HepG2 (cell line): ENCODE data around the gene AANAT. TPM values are rescaled to one million over a fixed set of nuclear protein-coding genes. Genes with fewer than 3 reads are reported as not detected.
A peak's percentile ranks its signal among the peaks of the same experiment; 100 is the strongest.

Source experiments
- CBX2 ChIP-seq, 2 experiments: fragments of 200-600 bp in 1 of 2; sonication (generic); formaldehyde crosslinking in 1 of 2; IDR thresholded peaks; 2 replicates each; pipeline versions ENCODE4 v1.7.0 to v1.8.1; 2018 to 2022; ENCODE audit warnings: low read depth in 2 of 2, low read length in 1 of 2, mild to moderate bottlenecking in 1 of 2, missing genetic modification reagents in 1 of 2
- ERF ChIP-seq: IDR thresholded peaks from 2 replicates; pipeline ENCODE4 v1.6.1; 2018; ENCODE audit warnings: missing biosample characterization, missing genetic modification reagents
- HOXD1 ChIP-seq: sonication (generic); formaldehyde crosslinking; IDR thresholded peaks from 2 replicates; pipeline ENCODE4 v1.5.0; 2020; ENCODE audit warnings: missing genetic modification reagents
- KMT2A ChIP-seq: sonication (generic); formaldehyde crosslinking; IDR thresholded peaks from 2 replicates; pipeline ENCODE4 v1.4.0; 2020; ENCODE audit warnings: missing genetic modification reagents
- NCOA5 ChIP-seq: sonication (generic); formaldehyde crosslinking; IDR thresholded peaks from 2 replicates; pipeline ENCODE4 v1.4.0; 2020; ENCODE audit warnings: missing genetic modification reagents
- NFE2L2 ChIP-seq: fragments of 150-350 bp; IDR thresholded peaks from 2 replicates; pipeline ENCODE4 v1.6.1; 2014; ENCODE audit warnings: low read length
- RBM39 ChIP-seq: fragments of 200-400 bp; formaldehyde crosslinking; IDR thresholded peaks from one replicate; pipeline ENCODE4 v1.6.1; 2018; ENCODE audit warnings: antibody characterized with exemption, mild to moderate bottlenecking, low read depth, low read length; ENCODE audit not compliant: poor library complexity, severe bottlenecking
- TARDBP ChIP-seq: sonication (generic); formaldehyde crosslinking; IDR thresholded peaks from 2 replicates; pipeline ENCODE4 v1.8.0; 2022; ENCODE audit warnings: mild to moderate bottlenecking, missing genetic modification reagents
- ZNF263 ChIP-seq: sonication (generic); formaldehyde crosslinking; IDR thresholded peaks from 2 replicates; pipeline ENCODE4 v1.4.0; 2020; ENCODE audit warnings: missing genetic modification reagents
- ZNF333 ChIP-seq: sonication (generic); formaldehyde crosslinking; IDR thresholded peaks from 2 replicates; pipeline ENCODE4 v1.4.0; 2020; ENCODE audit warnings: mild to moderate bottlenecking, missing genetic modification reagents, borderline replicate concordance
- ZNF768 ChIP-seq: sonication (generic); formaldehyde crosslinking; IDR thresholded peaks from 2 replicates; pipeline ENCODE4 v1.4.0; 2020; ENCODE audit warnings: missing genetic modification reagents
- ZSCAN31 ChIP-seq: sonication (generic); formaldehyde crosslinking; IDR thresholded peaks from 2 replicates; pipeline ENCODE4 v1.5.0; 2020; ENCODE audit warnings: low read depth, mild to moderate bottlenecking, missing genetic modification reagents
- polyA plus RNA-seq, 8 experiments: library from polyadenylated mRNA; depleted of rRNA in 3 of 8; stranded (reverse) in 7 of 8; unstranded in 1 of 8; fragments of >200 nt; fragmentation: Illumina TruSeq in 4 of 8; extraction: Trizol in 4 of 8; gene quantifications; 2 replicates each; pipeline versions ENCODE4 v1.2.1 to v1.2.3, GENCODE V29; 2011 to 2016; ENCODE audit warnings: low read depth in 4 of 8, missing spikeins in 1 of 8, mixed read lengths in 1 of 8; ENCODE audit not compliant: insufficient read depth in 1 of 8
- total RNA-seq, 5 experiments: library from RNA; depleted of rRNA; stranded (reverse); fragments of >200 nt; fragmentation: Illumina TruSeq; extraction: Trizol; gene quantifications; 2 replicates each; pipeline ENCODE4 v1.2.3, GENCODE V29; 2016; ENCODE audit warnings: low read depth in 1 of 5
- TF ChIP-seq, protein P1 (sequence below): sonication (generic); formaldehyde crosslinking; IDR thresholded peaks from 2 replicates; pipeline ENCODE4 v1.4.0; 2020; ENCODE audit warnings: mild to moderate bottlenecking, missing genetic modification reagents
- TF ChIP-seq, protein P2 (sequence below): sonication (generic); formaldehyde crosslinking; IDR thresholded peaks from 2 replicates; pipeline ENCODE4 v1.4.0; 2020; ENCODE audit warnings: mild to moderate bottlenecking, missing genetic modification reagents
- TF ChIP-seq, protein P3 (sequence below), 2 experiments: sonication (generic) in 1 of 2; formaldehyde crosslinking in 1 of 2; IDR thresholded peaks; 2 replicates each; pipeline versions ENCODE4 v1.5.1 to v1.6.1; 2011 to 2020; ENCODE audit warnings: borderline replicate concordance in 1 of 2, low read depth in 1 of 2, low read length in 1 of 2, mild to moderate bottlenecking in 1 of 2, missing genetic modification reagents in 1 of 2, moderate library complexity in 1 of 2
- TF ChIP-seq, protein P4 (sequence below): sonication (generic); formaldehyde crosslinking; IDR thresholded peaks from 2 replicates; pipeline ENCODE4 v1.5.1; 2020; ENCODE audit warnings: mild to moderate bottlenecking, missing genetic modification reagents

AANAT gene
- total and polyA plus RNA-seq, 2 of the 13 experiments (the other 11 are each of a cell fraction or from before 2014, with no cell fraction given): 0.07 TPM; not detected in 1

DNA sequence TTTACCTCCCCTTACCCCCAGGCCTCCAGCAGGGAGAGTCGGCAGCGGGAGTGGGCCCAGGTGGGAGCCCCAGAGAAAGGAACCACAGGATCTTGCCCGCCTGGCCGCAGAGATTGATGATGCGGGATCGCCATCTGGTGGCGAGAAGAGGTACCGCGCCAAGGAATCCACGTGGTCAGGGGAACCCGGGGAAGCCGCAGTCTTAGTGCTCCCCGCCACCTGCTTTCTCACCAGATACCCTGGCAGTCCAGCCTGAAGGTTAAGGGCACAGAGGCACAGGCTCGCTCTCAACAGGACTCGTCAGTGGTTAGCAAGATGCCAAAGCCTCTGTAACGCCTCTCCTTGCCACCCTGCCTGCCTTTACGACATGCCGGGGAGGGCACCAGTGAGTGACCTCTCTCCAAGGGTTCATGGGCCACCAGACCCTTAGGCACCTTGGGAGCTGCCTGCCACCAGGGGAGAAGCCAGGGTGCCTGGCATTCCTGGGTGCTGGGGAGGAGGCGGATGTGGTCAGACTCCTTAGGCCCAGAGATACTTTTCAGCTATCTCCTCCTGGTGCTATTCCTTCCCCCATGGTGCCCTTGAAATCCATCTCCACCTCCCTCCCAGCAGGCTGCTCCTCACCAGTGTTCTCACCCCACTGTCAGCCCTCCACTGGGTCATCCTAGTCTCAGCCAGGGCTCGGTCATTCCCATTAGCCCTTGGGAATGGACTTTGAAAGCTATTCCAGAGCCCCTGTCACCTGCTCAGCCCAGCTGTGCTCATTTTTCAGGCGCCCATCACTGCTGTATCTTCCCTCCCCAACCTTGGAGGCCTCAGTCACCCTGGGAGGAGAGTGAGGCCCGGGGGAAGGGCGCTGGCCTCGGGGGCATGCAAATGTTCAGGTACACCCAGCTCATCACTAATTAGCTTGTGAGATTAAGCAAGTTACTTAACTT is 39.3 kb downstream of the AANAT start (continued):
- TF ChIP-seq CBX2 (IDR thresholded peaks at IDR 0.05; ENCODE audit: low read depth, low read length) (no peak), CBX2 (CRISPR knock-in tag; IDR thresholded peaks at IDR 0.05; ENCODE audit: low read depth) (no peak), NCOA5 (CRISPR knock-in tag) (no peak), HOXD1 (CRISPR knock-in tag) (no peak), TARDBP (CRISPR knock-in tag) (0 out of 2 replicates have a peak, but pooled peaks have one; percentile 5), ZNF263 (CRISPR knock-in tag) (peak; percentile 95), ZNF768 (CRISPR knock-in tag) (no peak), RBM39 (peak; percentile 38), NFE2L2 (no peak), ZSCAN31 (CRISPR knock-in tag) (no peak; the same call in 1 of the 2 replicates), ERF (CRISPR knock-in tag) (peak; percentile 85), KMT2A (CRISPR knock-in tag) (peak; percentile 54; the same call in 1 of the 2 replicates), ZNF333 (CRISPR knock-in tag) (no peak)
- TF ChIP-seq, protein P1, sequence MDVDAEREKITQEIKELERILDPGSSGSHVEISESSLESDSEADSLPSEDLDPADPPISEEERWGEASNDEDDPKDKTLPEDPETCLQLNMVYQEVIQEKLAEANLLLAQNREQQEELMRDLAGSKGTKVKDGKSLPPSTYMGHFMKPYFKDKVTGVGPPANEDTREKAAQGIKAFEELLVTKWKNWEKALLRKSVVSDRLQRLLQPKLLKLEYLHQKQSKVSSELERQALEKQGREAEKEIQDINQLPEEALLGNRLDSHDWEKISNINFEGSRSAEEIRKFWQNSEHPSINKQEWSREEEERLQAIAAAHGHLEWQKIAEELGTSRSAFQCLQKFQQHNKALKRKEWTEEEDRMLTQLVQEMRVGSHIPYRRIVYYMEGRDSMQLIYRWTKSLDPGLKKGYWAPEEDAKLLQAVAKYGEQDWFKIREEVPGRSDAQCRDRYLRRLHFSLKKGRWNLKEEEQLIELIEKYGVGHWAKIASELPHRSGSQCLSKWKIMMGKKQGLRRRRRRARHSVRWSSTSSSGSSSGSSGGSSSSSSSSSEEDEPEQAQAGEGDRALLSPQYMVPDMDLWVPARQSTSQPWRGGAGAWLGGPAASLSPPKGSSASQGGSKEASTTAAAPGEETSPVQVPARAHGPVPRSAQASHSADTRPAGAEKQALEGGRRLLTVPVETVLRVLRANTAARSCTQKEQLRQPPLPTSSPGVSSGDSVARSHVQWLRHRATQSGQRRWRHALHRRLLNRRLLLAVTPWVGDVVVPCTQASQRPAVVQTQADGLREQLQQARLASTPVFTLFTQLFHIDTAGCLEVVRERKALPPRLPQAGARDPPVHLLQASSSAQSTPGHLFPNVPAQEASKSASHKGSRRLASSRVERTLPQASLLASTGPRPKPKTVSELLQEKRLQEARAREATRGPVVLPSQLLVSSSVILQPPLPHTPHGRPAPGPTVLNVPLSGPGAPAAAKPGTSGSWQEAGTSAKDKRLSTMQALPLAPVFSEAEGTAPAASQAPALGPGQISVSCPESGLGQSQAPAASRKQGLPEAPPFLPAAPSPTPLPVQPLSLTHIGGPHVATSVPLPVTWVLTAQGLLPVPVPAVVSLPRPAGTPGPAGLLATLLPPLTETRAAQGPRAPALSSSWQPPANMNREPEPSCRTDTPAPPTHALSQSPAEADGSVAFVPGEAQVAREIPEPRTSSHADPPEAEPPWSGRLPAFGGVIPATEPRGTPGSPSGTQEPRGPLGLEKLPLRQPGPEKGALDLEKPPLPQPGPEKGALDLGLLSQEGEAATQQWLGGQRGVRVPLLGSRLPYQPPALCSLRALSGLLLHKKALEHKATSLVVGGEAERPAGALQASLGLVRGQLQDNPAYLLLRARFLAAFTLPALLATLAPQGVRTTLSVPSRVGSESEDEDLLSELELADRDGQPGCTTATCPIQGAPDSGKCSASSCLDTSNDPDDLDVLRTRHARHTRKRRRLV (CRISPR knock-in tag): no peak
- TF ChIP-seq, protein P2, sequence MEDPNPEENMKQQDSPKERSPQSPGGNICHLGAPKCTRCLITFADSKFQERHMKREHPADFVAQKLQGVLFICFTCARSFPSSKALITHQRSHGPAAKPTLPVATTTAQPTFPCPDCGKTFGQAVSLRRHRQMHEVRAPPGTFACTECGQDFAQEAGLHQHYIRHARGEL (CRISPR knock-in tag): 0 out of 2 replicates have a peak, but pooled peaks have one; percentile 45
- TF ChIP-seq, protein P3, sequence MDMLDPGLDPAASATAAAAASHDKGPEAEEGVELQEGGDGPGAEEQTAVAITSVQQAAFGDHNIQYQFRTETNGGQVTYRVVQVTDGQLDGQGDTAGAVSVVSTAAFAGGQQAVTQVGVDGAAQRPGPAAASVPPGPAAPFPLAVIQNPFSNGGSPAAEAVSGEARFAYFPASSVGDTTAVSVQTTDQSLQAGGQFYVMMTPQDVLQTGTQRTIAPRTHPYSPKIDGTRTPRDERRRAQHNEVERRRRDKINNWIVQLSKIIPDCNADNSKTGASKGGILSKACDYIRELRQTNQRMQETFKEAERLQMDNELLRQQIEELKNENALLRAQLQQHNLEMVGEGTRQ (IDR thresholded peaks at IDR 0.05; ENCODE audit: low read depth, low read length): peak; percentile 20; the same call in 1 of the 2 replicates
- TF ChIP-seq, protein P3 (CRISPR knock-in tag; IDR thresholded peaks at IDR 0.05; ENCODE audit: borderline replicate concordance): peak; percentile 66; the same call in 1 of the 2 replicates
- TF ChIP-seq, protein P4, sequence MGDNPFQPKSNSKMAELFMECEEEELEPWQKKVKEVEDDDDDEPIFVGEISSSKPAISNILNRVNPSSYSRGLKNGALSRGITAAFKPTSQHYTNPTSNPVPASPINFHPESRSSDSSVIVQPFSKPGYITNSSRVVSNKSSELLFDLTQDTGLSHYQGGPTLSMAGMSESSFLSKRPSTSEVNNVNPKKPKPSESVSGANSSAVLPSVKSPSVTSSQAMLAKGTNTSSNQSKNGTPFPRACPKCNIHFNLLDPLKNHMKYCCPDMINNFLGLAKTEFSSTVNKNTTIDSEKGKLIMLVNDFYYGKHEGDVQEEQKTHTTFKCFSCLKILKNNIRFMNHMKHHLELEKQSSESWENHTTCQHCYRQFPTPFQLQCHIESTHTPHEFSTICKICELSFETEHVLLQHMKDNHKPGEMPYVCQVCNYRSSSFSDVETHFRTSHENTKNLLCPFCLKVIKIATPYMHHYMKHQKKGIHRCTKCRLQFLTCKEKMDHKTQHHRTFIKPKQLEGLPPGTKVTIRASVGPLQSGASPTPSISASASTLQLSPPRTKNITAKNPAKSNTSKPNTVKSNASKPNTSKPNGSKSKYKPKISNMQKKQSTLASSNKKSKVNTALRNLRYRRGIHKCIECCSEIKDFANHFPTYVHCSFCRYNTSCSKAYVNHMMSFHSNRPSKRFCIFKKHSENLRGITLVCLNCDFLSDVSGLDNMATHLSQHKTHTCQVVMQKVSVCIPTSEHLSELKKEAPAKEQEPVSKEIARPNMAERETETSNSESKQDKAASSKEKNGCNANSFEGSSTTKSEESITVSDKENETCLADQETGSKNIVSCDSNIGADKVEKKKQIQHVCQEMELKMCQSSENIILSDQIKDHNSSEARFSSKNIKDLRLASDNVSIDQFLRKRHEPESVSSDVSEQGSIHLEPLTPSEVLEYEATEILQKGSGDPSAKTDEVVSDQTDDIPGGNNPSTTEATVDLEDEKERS (CRISPR knock-in tag): no peak
